Endothelial cell of umbilical vein (primary cell): ENCODE measurements around the gene PTPRE.

ENCODE experiments used
- FOS ChIP-seq: IDR thresholded peaks from 2 replicates; pipeline ENCODE4 v1.6.1; 2011; ENCODE audit warnings: mild to moderate bottlenecking, low read length, moderate library complexity, borderline replicate concordance; ENCODE audit not compliant: insufficient read depth
- GATA2 ChIP-seq: IDR thresholded peaks from 2 replicates; pipeline ENCODE4 v1.7.0; 2011; ENCODE audit warnings: low read depth, mild to moderate bottlenecking, moderate library complexity, mixed read lengths, low read length; ENCODE audit not compliant: insufficient read length, insufficient read depth
- POLR2A ChIP-seq: IDR thresholded peaks from 2 replicates; pipeline ENCODE4 v1.6.1; 2012; ENCODE audit warnings: low read depth, mild to moderate bottlenecking, control low read depth, low read length
- POLR2AphosphoS5 ChIP-seq: IDR thresholded peaks from 2 replicates; pipeline ENCODE4 v1.6.1; 2012; ENCODE audit warnings: low read depth, mild to moderate bottlenecking, control low read depth, low read length, moderate library complexity; ENCODE audit not compliant: insufficient read depth
- TF ChIP-seq, protein P1 (sequence below), 2 donors: IDR thresholded peaks; 1 replicate in 1 of 2; 2 replicates in 1 of 2; pipeline ENCODE4 v1.5.1; 2011; ENCODE audit warnings: low read length in 2 of 2, mild to moderate bottlenecking in 2 of 2, moderate library complexity in 2 of 2, control low read depth in 1 of 2, inconsistent platforms in 1 of 2, low read depth in 1 of 2; ENCODE audit not compliant: insufficient read depth in 1 of 2; ENCODE audit errors: extremely low read depth in 1 of 2

DNA sequence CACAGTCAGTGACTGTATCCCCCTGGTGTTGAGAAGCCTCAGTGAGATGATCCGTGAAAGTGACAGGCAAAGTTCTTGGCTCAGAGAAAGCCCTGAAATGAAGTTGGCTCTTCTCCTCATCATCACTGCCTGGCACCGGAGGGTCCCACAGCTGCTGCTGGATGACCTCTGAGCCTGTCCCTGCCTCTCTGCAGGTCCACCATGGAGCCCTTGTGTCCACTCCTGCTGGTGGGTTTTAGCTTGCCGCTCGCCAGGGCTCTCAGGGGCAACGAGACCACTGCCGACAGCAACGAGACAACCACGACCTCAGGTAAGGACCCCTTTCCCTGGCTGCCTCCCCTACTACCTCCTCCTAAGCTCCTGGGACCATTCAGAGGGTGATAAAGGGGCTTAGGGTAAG lies 133.8 kb downstream of the PTPRE start:
- TF ChIP-seq POLR2AphosphoS5 (no peak), POLR2A (no peak), GATA2 (no peak), FOS (no peak)
- TF ChIP-seq, protein P1, sequence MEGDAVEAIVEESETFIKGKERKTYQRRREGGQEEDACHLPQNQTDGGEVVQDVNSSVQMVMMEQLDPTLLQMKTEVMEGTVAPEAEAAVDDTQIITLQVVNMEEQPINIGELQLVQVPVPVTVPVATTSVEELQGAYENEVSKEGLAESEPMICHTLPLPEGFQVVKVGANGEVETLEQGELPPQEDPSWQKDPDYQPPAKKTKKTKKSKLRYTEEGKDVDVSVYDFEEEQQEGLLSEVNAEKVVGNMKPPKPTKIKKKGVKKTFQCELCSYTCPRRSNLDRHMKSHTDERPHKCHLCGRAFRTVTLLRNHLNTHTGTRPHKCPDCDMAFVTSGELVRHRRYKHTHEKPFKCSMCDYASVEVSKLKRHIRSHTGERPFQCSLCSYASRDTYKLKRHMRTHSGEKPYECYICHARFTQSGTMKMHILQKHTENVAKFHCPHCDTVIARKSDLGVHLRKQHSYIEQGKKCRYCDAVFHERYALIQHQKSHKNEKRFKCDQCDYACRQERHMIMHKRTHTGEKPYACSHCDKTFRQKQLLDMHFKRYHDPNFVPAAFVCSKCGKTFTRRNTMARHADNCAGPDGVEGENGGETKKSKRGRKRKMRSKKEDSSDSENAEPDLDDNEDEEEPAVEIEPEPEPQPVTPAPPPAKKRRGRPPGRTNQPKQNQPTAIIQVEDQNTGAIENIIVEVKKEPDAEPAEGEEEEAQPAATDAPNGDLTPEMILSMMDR (IDR thresholded peaks at IDR 0.05; ENCODE audit: extremely low read depth in 1 of 2, insufficient read depth in 1 of 2, low read depth in 1 of 2, low read length in 2 of 2), result no peak
